ENCODE data around the gene OR52W1. TPM values are rescaled to one million over a fixed set of nuclear protein-coding genes. Genes with fewer than 3 reads are reported as not detected.

The OR52W1 gene
- total RNA-seq, 3 donors from 2014 or later (not counting 1 experiment from before 2014, with no cell fraction given): not detected

GRCh38 chr11:6234387-6235107, 35.5 kb downstream of the OR52W1 start, which contains the start of gene FHIP1B:
Gene FHIP1B, minus strand, starts transcription at chr11:6234636. Its CDS starts 10,120 bp downstream, at chr11:6224516.
- peaks cover 51 to 57% of the 10 kb centered on the region in 2 donors for H3K4me1 Mint-ChIP-seq
- no peak for TF ChIP-seq CTCF (IDR thresholded peaks at IDR 0.05)
- H3K27me3 Mint-ChIP-seq (ENCODE audit: low read depth in 2 of 2): no peaks in the 10 kb centered on the region
- H3K4me3 Mint-ChIP-seq: peak within 1 kb of the TSS; percentile 98
- H3K36me3 ChIP-seq (ENCODE audit: control insufficient read depth, insufficient read depth, low read length): no peaks in the 10 kb centered on the region
- H3K9me3 ChIP-seq (ENCODE audit: control insufficient read depth, insufficient read depth, low read length): no peaks in the 10 kb centered on the region
- peak within 1 kb of the TSS; percentile 98 for H3K4me3 ChIP-seq (ENCODE audit: low read length)
- no peaks in the 10 kb centered on the region for H3K27me3 ChIP-seq (ENCODE audit: control insufficient read depth, insufficient read depth, low read length)
- peak; percentile 91 to 98 (median 91) for ATAC-seq
- H3K27ac ChIP-seq (ENCODE audit: low read length): peak within 1 kb of the TSS; percentile 91
- H3K27ac Mint-ChIP-seq: peak within 1 kb of the TSS; percentile 89 to 98
- H3K4me1 ChIP-seq (ENCODE audit: control insufficient read depth, insufficient read depth, low read length): peaks cover 25% of the 10 kb centered on the region
- intact Hi-C loops (cut with micrococcal nuclease): loop anchor here (1.0 to 10.0 kb wide), 4 partner anchors 33 to 550 kb away; partner anchors contain the start of genes ARFIP2, SMPD1, TIMM10B and TRIM22
- DNase-seq: peak; percentile 98 to 100
- WGBS (ENCODE audit: insufficient coverage): under 1% methylated on average over 62 of the region's 62 CpGs
- H3K9me3 Mint-ChIP-seq: no peaks in the 10 kb centered on the region
- no peaks in the 10 kb centered on the region for H3K36me3 Mint-ChIP-seq

GRCh38 chr11:6237266-6237665, 38.2 kb downstream of the OR52W1 start:
- intact Hi-C loops (cut with micrococcal nuclease): loop anchor here (10.0 kb wide), 1 partner anchor 552 kb away; the partner anchor contains the start of genes TRIM22 and TRIM5
- WGBS (ENCODE audit: insufficient coverage): 88% methylated on average over 2 of the region's 4 CpGs
- H3K27me3 ChIP-seq (ENCODE audit: control insufficient read depth, insufficient read depth, low read length): no peaks in the 10 kb centered on the region
- no peaks in the 10 kb centered on the region for H3K9me3 ChIP-seq (ENCODE audit: control insufficient read depth, insufficient read depth, low read length)
- no peaks in the 10 kb centered on the region for H3K36me3 ChIP-seq (ENCODE audit: control insufficient read depth, insufficient read depth, low read length)
- peaks cover 31 to 33% of the 10 kb centered on the region in 2 donors for H3K4me1 Mint-ChIP-seq
- TF ChIP-seq CTCF (IDR thresholded peaks at IDR 0.05): no peak
- no peak overlapping the region for H3K4me3 Mint-ChIP-seq
- peaks cover 0 to 8% of the 10 kb centered on the region in 2 donors for H3K27me3 Mint-ChIP-seq (ENCODE audit: low read depth in 2 of 2)
- H3K27ac Mint-ChIP-seq: no peak overlapping the region
- no peaks in the 10 kb centered on the region for H3K36me3 Mint-ChIP-seq
- DNase-seq: no peak
- peaks cover 15% of the 10 kb centered on the region for H3K4me1 ChIP-seq (ENCODE audit: control insufficient read depth, insufficient read depth, low read length)
- H3K4me3 ChIP-seq (ENCODE audit: low read length): no peak overlapping the region
- no peak for ATAC-seq
- H3K27ac ChIP-seq (ENCODE audit: low read length): no peak overlapping the region
- H3K9me3 Mint-ChIP-seq: no peaks in the 10 kb centered on the region

- no peaks in the 10 kb centered on the region for H3K9me3 Mint-ChIP-seq
- peaks cover 15% of the 10 kb centered on the region for H3K4me1 ChIP-seq (ENCODE audit: control insufficient read depth, insufficient read depth, low read length)
- H3K9me3 ChIP-seq (ENCODE audit: control insufficient read depth, insufficient read depth, low read length): no peaks in the 10 kb centered on the region
- TF ChIP-seq CTCF (IDR thresholded peaks at IDR 0.05): no peak
- H3K27ac ChIP-seq (ENCODE audit: low read length): no peak overlapping the region
- DNase-seq (no peak), ATAC-seq (no peak)
- no peak overlapping the region for H3K27ac Mint-ChIP-seq
- H3K4me1 Mint-ChIP-seq: peaks cover 27% of the 10 kb centered on the region in 2 donors
- H3K36me3 Mint-ChIP-seq: no peaks in the 10 kb centered on the region
- intact Hi-C loops (cut with micrococcal nuclease): loop anchor here (10.0 kb wide), 1 partner anchor 553 kb away; the partner anchor contains the start of genes TRIM22 and TRIM5
- H3K36me3 ChIP-seq (ENCODE audit: control insufficient read depth, insufficient read depth, low read length): no peaks in the 10 kb centered on the region
- H3K27me3 ChIP-seq (ENCODE audit: control insufficient read depth, insufficient read depth, low read length): no peaks in the 10 kb centered on the region
- H3K27me3 Mint-ChIP-seq (ENCODE audit: low read depth in 2 of 2): peaks cover 0 to 8% of the 10 kb centered on the region in 2 donors
- 72% methylated on average over 4 of the region's 5 CpGs for WGBS (ENCODE audit: insufficient coverage)
- no peak overlapping the region for H3K4me3 Mint-ChIP-seq
- no peak overlapping the region for H3K4me3 ChIP-seq (ENCODE audit: low read length)
These were observed 38.8 kb downstream of the OR52W1 start for GRCh38 chr11:6237761-6238302.

Measured in natural killer cell (primary cell).